OCI-LY7 (cell line): ENCODE results near the gene MRPL45. TPM values are rescaled to one million over a fixed set of nuclear protein-coding genes. Genes with fewer than 3 reads are reported as not detected.
A peak's percentile ranks its signal among the peaks of the same experiment; 100 is the strongest.

Experiments
- BruUV-seq: library from RNA; stranded (reverse); fragments of 400-500 nt; replicated peaks from 2 replicates; lab custom pipeline; 2021; lab: Mats Ljungman, UMichigan
- CTCF ChIA-PET: fragments of 300-600 bp; sonication (Branson Sonifier 250); formaldehyde crosslinking; loops from one replicate; lab custom pipeline; 2022; ENCODE audit warnings: antibody characterized with exemption; ENCODE audit not compliant: unreplicated experiment; lab: Charles Lee
- POLR2A ChIA-PET: fragments of 300-600 bp; sonication (Branson Sonifier 250); formaldehyde crosslinking; loops from one replicate; lab custom pipeline; 2022; ENCODE audit warnings: antibody characterized with exemption; lab: Charles Lee
- DNase-seq: peaks from one replicate; pipeline ENCODE4 v3.0.0-alpha.2; 2015; ENCODE audit warnings: low spot score
- H2AFZ ChIP-seq: fragments of 200-600 bp; sonication (generic), shearing (Covaris generic); 2 replicates; pipeline ENCODE4 v1.6.1; 2014; ENCODE audit warnings: mild to moderate bottlenecking, antibody characterized with exemption, low read length, moderate library complexity
- H3K27ac ChIP-seq: fragments of 200-600 bp; sonication (generic); 2 replicates; pipeline ENCODE4 v1.5.1; 2014; ENCODE audit warnings: mixed run types, low read depth, mild to moderate bottlenecking, moderate library complexity, low read length, inconsistent platforms; ENCODE audit not compliant: poor library complexity, severe bottlenecking
- H3K36me3 ChIP-seq: fragments of 200-600 bp; sonication (generic); 2 replicates; pipeline ENCODE4 v1.6.1; 2014; ENCODE audit warnings: mild to moderate bottlenecking, antibody characterized with exemption, low read length, moderate library complexity, mixed read lengths; ENCODE audit not compliant: insufficient read depth
- H3K4me1 ChIP-seq: fragments of 200-600 bp; sonication (generic); 2 replicates; pipeline ENCODE4 v1.5.1; 2014; ENCODE audit warnings: mild to moderate bottlenecking, low read length; ENCODE audit not compliant: insufficient read depth, poor library complexity, severe bottlenecking
- H3K4me2 ChIP-seq: fragments of 200-600 bp; sonication (generic); 2 replicates; pipeline ENCODE4 v1.6.1; 2014; ENCODE audit warnings: mild to moderate bottlenecking, low read length
- H3K4me3 ChIP-seq: fragments of 200-600 bp; sonication (generic); 2 replicates; pipeline ENCODE4 v1.5.1; 2014; ENCODE audit warnings: mild to moderate bottlenecking, low read depth, low read length; ENCODE audit not compliant: poor library complexity, severe bottlenecking
- H3K79me2 ChIP-seq: fragments of 200-600 bp; sonication (generic); 2 replicates; pipeline ENCODE4 v1.6.1; 2016; ENCODE audit warnings: low read depth, mild to moderate bottlenecking, low read length, moderate library complexity, mixed read lengths; ENCODE audit not compliant: insufficient read depth
- H3K9me2 ChIP-seq: fragments of 200-600 bp; sonication (generic); 2 replicates; pipeline ENCODE4 v1.6.1; 2016; ENCODE audit warnings: mild to moderate bottlenecking, low read length, mixed read lengths; ENCODE audit not compliant: insufficient read depth
- H3K9me3 ChIP-seq: fragments of 200-600 bp; sonication (generic); 2 replicates; pipeline ENCODE4 v1.6.1; 2014; ENCODE audit warnings: mild to moderate bottlenecking, mixed run types, low read length, mixed read lengths
- H4K20me1 ChIP-seq: fragments of 200-600 bp; sonication (generic); 2 replicates; pipeline ENCODE4 v1.6.1; 2014; ENCODE audit warnings: mild to moderate bottlenecking, antibody characterized with exemption, low read length, moderate library complexity, mixed read lengths; ENCODE audit not compliant: insufficient read depth
- EZH2phosphoT487 ChIP-seq: fragments of 200-600 bp; sonication (generic); IDR thresholded peaks from 2 replicates; pipeline ENCODE4 v1.6.1; 2018; ENCODE audit warnings: low read depth, borderline replicate concordance, mild to moderate bottlenecking, mixed run types, antibody characterized with exemption, low read length, moderate library complexity, mixed read lengths
- intact Hi-C: fragments of 100-400 bp; cut with micrococcal nuclease; formaldehyde crosslinking; loops from one replicate; pipeline ENCODE4 v1.10.0; 2022; ENCODE audit not compliant: unreplicated experiment
- total RNA-seq, 2 experiments: library from RNA; depleted of rRNA in 1 of 2; stranded (reverse); fragments of >200 nt in 1 of 2; shearing (Covaris generic) in 1 of 2; gene quantifications; 2 replicates each; pipeline ENCODE4 v1.2.3, GENCODE V29; 2014 to 2022
- TF ChIP-seq, protein P1 (sequence below): fragments of 200-600 bp; sonication (generic); conservative IDR thresholded peaks from 2 replicates; pipeline ENCODE4 v1.5.1; 2014; ENCODE audit warnings: mild to moderate bottlenecking, antibody characterized with exemption, low read length, moderate library complexity, mixed read lengths

The MRPL45 gene
- total RNA-seq, 2 experiments from 2014 or later = 29.5 to 45.1 TPM

DNA sequence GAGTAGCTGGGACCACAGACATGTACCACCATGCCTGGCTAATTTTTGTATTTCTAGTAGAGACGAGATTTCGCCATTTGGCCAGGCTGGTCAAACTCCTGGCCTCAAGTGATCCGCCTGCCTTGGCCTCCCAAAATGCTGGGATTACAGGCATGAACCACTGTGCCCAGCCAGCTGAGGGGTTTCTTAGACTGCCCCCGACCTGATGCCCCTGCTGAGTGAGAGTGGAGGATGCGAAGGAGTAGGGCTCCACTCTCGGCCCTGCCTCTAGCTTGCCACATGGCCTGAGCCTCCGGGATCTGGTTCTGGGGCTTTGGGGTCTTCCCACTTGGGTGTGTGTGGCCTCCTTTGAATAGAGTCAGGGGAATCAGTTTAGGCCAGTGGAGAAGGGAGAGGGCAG, 35.8 kb downstream of the MRPL45 start:
- Histone ChIP-seq H3K9me3 (no peaks in the 10 kb centered on the region), H3K4me3 (no peak overlapping the region), H3K4me2 (no peak overlapping the region), H3K36me3 (no peaks in the 10 kb centered on the region), H3K27ac (no peak overlapping the region), H3K79me2 (no peaks in the 10 kb centered on the region), H4K20me1 (no peaks in the 10 kb centered on the region), H3K9me2 (no peaks in the 10 kb centered on the region), H3K4me1 (peaks cover 17% of the 10 kb centered on the region), H2AFZ (no peak overlapping the region)
- DNase-seq = no peak
- TF ChIP-seq EZH2phosphoT487 = no peak
- TF ChIP-seq, protein P1, sequence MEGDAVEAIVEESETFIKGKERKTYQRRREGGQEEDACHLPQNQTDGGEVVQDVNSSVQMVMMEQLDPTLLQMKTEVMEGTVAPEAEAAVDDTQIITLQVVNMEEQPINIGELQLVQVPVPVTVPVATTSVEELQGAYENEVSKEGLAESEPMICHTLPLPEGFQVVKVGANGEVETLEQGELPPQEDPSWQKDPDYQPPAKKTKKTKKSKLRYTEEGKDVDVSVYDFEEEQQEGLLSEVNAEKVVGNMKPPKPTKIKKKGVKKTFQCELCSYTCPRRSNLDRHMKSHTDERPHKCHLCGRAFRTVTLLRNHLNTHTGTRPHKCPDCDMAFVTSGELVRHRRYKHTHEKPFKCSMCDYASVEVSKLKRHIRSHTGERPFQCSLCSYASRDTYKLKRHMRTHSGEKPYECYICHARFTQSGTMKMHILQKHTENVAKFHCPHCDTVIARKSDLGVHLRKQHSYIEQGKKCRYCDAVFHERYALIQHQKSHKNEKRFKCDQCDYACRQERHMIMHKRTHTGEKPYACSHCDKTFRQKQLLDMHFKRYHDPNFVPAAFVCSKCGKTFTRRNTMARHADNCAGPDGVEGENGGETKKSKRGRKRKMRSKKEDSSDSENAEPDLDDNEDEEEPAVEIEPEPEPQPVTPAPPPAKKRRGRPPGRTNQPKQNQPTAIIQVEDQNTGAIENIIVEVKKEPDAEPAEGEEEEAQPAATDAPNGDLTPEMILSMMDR = no peak
- ChIA-PET POLR2A (no interaction called here), CTCF (interaction anchor here (1.4 kb wide), 1 partner anchor 12 kb away, joined by 4 read pairs; no protein-coding TSS in a partner anchor)
- intact Hi-C loops = loop anchor here (1.0 kb wide), 1 partner anchor 82 kb away; no protein-coding TSS in a partner anchor
- no TSS peak for BruUV-seq

DNA sequence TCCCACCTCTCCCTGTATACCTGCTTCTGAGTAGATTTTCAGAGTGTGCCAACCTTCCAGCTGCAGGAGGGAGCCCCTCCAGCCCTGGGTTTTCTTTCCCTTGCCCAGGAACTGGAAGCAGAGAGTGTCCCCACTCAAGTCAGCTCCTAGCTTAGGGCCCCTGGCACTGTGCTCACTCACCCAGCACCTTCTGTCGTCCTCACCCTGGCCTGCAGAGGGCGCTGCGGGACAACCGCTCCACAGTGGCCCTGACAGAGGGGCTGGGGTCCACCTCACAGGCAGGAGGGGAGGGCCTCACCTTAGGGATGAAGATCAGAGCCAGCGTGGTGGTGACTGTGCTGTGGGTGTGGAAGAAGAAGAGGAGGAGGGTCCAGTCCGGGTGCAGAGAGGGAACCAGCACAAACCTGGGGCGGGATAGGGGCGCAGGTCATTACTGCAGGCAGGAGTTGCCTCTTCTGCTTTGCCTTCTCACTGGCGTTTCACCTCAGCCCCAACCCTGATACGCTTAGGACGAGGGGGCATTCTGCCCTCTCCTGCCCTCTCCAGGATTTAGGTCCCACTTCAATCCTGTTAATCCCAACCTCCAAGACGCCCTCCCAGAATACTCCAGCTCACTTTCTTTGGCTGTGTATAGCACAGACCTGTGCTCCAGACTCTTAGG, 36.8 kb downstream of the MRPL45 start:
- no peak overlapping the region for H3K4me2 ChIP-seq
- no TSS peak for BruUV-seq
- ChIA-PET POLR2A (interaction anchor here (1.0 kb wide), 1 partner anchor 9 kb away, joined by 6 read pairs; no protein-coding TSS in a partner anchor), CTCF (interaction anchor here (0.6 to 1.4 kb wide), 6 partner anchors 9 to 82 kb away, joined by 3 to 8 read pairs (median 4); no protein-coding TSS in a partner anchor)
- intact Hi-C loops = loop anchor here (1.0 kb wide), 1 partner anchor 81 kb away; no protein-coding TSS in a partner anchor
- H3K4me1 ChIP-seq = peaks cover 7% of the 10 kb centered on the region
- DNase-seq = peak; percentile 72
- TF ChIP-seq EZH2phosphoT487 = no peak
- TF ChIP-seq, protein P1 = peak; percentile 96
- H2AFZ ChIP-seq = no peak overlapping the region
- no peak overlapping the region for H3K4me3 ChIP-seq
- H3K9me3 ChIP-seq = no peaks in the 10 kb centered on the region
- no peaks in the 10 kb centered on the region for H3K79me2 ChIP-seq
- H3K27ac ChIP-seq = no peak overlapping the region
- H4K20me1 ChIP-seq = no peaks in the 10 kb centered on the region
- no peaks in the 10 kb centered on the region for H3K9me2 ChIP-seq
- H3K36me3 ChIP-seq = no peaks in the 10 kb centered on the region
